WTC11 (cell line): ENCODE measurements around the gene CDCA8. TPM values are rescaled to one million over a fixed set of nuclear protein-coding genes. Genes with fewer than 3 reads are reported as not detected.
"Not testable (repeated sequence)": the region's sequence is repeated elsewhere in the genome, so short reads cannot be mapped to it uniquely, and the experiment has no call there.

ENCODE experiments used
- ATAC-seq: fragments of 200-7000 bp; cut with Tn5 transposase; 2 replicates; pipeline ENCODE4 v1.10.0; 2021; ENCODE audit warnings: mild to moderate bottlenecking, moderate library complexity
- CTCF ChIA-PET: fragments of 300-600 bp; sonication (Branson Sonifier 250); formaldehyde crosslinking; loops from one replicate; lab custom pipeline; 2021; ENCODE audit warnings: antibody characterized with exemption; lab: Charles Lee
- POLR2A ChIA-PET: fragments of 350-600 bp; sonication (Branson Sonifier 250); formaldehyde crosslinking; loops from one replicate; lab custom pipeline; 2021; ENCODE audit warnings: antibody characterized with exemption; lab: Charles Lee
- DNase-seq: peaks from one replicate; pipeline ENCODE4 v3.0.0; 2021; ENCODE audit warnings: low spot score
- H3K27ac Mint-ChIP-seq: 2 replicates; pipeline ENCODE4 v1.8.0; 2021; ENCODE audit warnings: mixed read lengths
- H3K27me3 Mint-ChIP-seq: 2 replicates; pipeline ENCODE4 v1.8.0; 2021; ENCODE audit warnings: low read depth, mild to moderate bottlenecking, moderate library complexity, mixed read lengths
- H3K36me3 Mint-ChIP-seq: 2 replicates; pipeline ENCODE4 v1.8.0; 2021; ENCODE audit warnings: mixed read lengths
- H3K4me1 Mint-ChIP-seq: 2 replicates; pipeline ENCODE4 v1.8.0; 2022; ENCODE audit warnings: mixed read lengths
- H3K4me3 Mint-ChIP-seq: 2 replicates; pipeline ENCODE4 v1.8.0; 2021; ENCODE audit warnings: mild to moderate bottlenecking, moderate library complexity, mixed read lengths
- H3K9me3 Mint-ChIP-seq: 2 replicates; pipeline ENCODE4 v1.8.0; 2021; ENCODE audit warnings: mixed read lengths
- CREM ChIP-seq: sonication (generic); formaldehyde crosslinking; IDR thresholded peaks from 2 replicates; pipeline ENCODE4 v1.8.1; 2022; ENCODE audit warnings: mild to moderate bottlenecking, missing genetic modification reagents, moderate library complexity
- EMX1 ChIP-seq: fragments of 250-450 bp; sonication (Bioruptor Pico); IDR thresholded peaks from 2 replicates; pipeline ENCODE4 v1.8.0; 2021; ENCODE audit warnings: mild to moderate bottlenecking
- KAT7 ChIP-seq: sonication (generic); formaldehyde crosslinking; IDR thresholded peaks from 2 replicates; pipeline ENCODE4 v1.8.1; 2023; ENCODE audit warnings: missing genetic modification reagents, mild to moderate bottlenecking, borderline replicate concordance
- NFYB ChIP-seq: sonication (generic); formaldehyde crosslinking; conservative IDR thresholded peaks from 2 replicates; pipeline ENCODE4 v1.8.0; 2022; ENCODE audit warnings: low read depth, missing genetic modification reagents
- SP1 ChIP-seq: sonication (generic); formaldehyde crosslinking; conservative IDR thresholded peaks from 2 replicates; pipeline ENCODE4 v1.8.1; 2022; ENCODE audit warnings: missing genetic modification reagents
- TP53 ChIP-seq: sonication (generic); formaldehyde crosslinking; IDR thresholded peaks from 2 replicates; pipeline ENCODE4 v1.8.1; 2023; ENCODE audit warnings: mild to moderate bottlenecking, missing genetic modification reagents
- ZNF121 ChIP-seq: sonication (generic); formaldehyde crosslinking; IDR thresholded peaks from 2 replicates; pipeline ENCODE4 v1.8.0; 2023; ENCODE audit warnings: missing genetic modification reagents
- ZNF671 ChIP-seq: fragments of 250-450 bp; sonication (Bioruptor Pico); IDR thresholded peaks from 2 replicates; pipeline ENCODE4 v1.8.0; 2021; ENCODE audit warnings: mild to moderate bottlenecking
- total RNA-seq: library from RNA; stranded (reverse); gene quantifications from 3 replicates; pipeline ENCODE4 v1.2.3, GENCODE V29; 2021
- TF ChIP-seq, protein P1 (sequence below): sonication (generic); formaldehyde crosslinking; IDR thresholded peaks from 2 replicates; pipeline ENCODE4 v1.8.1; 2022; ENCODE audit warnings: mild to moderate bottlenecking, moderate library complexity, missing genetic modification reagents
- TF ChIP-seq, protein P2 (sequence below): sonication (generic); formaldehyde crosslinking; conservative IDR thresholded peaks from 2 replicates; pipeline ENCODE4 v1.8.1; 2023; ENCODE audit warnings: mild to moderate bottlenecking, low read depth, missing genetic modification reagents, moderate library complexity
- TF ChIP-seq, protein P3 (sequence below): sonication (generic); formaldehyde crosslinking; IDR thresholded peaks from 2 replicates; pipeline ENCODE4 v1.8.1; 2022; ENCODE audit warnings: mild to moderate bottlenecking, missing genetic modification reagents, moderate library complexity, borderline replicate concordance
- TF ChIP-seq, protein P4 (sequence below): fragments of 200-600 bp; IDR thresholded peaks from 2 replicates; pipeline ENCODE4 v1.8.0; 2022; ENCODE audit warnings: antibody characterized with exemption

Gene CDCA8
- total RNA-seq, 1 experiment from 2014 or later: 47.7 TPM

DNA sequence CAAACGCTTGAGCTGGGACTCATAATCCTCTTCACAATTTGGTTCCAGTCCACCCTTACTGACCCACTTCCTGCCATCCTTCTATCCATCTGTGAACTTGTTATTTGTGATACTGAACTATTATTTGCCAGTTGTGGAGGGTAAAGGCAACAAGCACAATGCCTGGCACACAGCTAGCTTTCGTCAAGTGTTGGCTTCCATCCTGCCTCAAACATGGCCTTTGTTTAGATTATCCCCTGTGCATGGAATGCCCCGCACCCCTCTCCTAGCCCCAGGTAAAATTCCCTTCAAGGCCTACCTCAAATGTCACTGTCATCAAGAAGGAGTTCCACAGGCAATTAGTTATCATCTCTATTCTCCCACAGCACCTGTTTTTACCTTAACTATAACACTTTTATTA lies 11.4 kb upstream of the CDCA8 start (continued):
- TF ChIP-seq, protein P1, sequence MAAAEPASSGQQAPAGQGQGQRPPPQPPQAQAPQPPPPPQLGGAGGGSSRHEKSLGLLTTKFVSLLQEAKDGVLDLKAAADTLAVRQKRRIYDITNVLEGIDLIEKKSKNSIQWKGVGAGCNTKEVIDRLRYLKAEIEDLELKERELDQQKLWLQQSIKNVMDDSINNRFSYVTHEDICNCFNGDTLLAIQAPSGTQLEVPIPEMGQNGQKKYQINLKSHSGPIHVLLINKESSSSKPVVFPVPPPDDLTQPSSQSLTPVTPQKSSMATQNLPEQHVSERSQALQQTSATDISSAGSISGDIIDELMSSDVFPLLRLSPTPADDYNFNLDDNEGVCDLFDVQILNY (CRISPR knock-in tag): no peak
- TF ChIP-seq EMX1 (CRISPR knock-in tag): no peak
- TF ChIP-seq, protein P2, sequence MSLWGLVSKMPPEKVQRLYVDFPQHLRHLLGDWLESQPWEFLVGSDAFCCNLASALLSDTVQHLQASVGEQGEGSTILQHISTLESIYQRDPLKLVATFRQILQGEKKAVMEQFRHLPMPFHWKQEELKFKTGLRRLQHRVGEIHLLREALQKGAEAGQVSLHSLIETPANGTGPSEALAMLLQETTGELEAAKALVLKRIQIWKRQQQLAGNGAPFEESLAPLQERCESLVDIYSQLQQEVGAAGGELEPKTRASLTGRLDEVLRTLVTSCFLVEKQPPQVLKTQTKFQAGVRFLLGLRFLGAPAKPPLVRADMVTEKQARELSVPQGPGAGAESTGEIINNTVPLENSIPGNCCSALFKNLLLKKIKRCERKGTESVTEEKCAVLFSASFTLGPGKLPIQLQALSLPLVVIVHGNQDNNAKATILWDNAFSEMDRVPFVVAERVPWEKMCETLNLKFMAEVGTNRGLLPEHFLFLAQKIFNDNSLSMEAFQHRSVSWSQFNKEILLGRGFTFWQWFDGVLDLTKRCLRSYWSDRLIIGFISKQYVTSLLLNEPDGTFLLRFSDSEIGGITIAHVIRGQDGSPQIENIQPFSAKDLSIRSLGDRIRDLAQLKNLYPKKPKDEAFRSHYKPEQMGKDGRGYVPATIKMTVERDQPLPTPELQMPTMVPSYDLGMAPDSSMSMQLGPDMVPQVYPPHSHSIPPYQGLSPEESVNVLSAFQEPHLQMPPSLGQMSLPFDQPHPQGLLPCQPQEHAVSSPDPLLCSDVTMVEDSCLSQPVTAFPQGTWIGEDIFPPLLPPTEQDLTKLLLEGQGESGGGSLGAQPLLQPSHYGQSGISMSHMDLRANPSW (CRISPR knock-in tag): no peak
- TF ChIP-seq KAT7 (CRISPR knock-in tag): no peak
- TF ChIP-seq, protein P3, sequence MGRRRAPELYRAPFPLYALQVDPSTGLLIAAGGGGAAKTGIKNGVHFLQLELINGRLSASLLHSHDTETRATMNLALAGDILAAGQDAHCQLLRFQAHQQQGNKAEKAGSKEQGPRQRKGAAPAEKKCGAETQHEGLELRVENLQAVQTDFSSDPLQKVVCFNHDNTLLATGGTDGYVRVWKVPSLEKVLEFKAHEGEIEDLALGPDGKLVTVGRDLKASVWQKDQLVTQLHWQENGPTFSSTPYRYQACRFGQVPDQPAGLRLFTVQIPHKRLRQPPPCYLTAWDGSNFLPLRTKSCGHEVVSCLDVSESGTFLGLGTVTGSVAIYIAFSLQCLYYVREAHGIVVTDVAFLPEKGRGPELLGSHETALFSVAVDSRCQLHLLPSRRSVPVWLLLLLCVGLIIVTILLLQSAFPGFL (CRISPR knock-in tag): no peak

DNA sequence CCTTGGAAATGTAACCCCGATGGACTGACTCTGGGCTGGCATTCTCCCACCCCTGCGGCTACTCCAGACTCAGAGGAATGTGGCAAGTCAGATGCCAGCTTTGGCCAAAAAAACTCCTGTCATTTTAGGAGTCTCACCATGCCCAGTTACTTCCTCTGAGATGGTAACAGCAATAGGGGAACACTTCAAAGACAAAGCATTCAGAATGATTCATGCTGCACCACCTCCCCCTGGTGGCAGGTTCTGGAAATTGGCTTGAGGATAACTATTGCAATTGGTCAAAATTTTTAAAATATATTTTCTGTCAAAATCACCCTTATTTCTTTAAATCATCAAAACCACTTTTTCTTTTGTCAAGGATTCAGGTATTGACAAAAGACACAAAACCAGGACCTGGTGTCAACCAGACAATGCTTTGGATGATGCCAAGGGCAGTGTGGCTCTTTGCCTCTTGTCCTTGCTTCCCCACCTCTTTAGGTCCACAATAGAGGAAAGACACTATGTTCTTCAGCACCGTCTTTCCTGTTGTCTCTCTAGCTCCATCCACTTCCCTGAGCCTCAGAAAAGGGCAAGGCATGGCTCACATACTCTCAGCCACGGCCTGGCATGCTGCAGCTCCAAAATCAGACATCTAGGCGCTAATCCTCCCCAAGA lies 9.9 kb upstream of the CDCA8 start:
- POLR2A ChIA-PET: interaction anchor here (0.7 kb wide), 1 partner anchor 91 kb away, joined by 4 read pairs; no protein-coding TSS in a partner anchor
- H3K9me3 Mint-ChIP-seq: no peaks in the 10 kb centered on the region
- TF ChIP-seq ZNF671 (CRISPR knock-in tag): no peak
- TF ChIP-seq, protein P4, sequence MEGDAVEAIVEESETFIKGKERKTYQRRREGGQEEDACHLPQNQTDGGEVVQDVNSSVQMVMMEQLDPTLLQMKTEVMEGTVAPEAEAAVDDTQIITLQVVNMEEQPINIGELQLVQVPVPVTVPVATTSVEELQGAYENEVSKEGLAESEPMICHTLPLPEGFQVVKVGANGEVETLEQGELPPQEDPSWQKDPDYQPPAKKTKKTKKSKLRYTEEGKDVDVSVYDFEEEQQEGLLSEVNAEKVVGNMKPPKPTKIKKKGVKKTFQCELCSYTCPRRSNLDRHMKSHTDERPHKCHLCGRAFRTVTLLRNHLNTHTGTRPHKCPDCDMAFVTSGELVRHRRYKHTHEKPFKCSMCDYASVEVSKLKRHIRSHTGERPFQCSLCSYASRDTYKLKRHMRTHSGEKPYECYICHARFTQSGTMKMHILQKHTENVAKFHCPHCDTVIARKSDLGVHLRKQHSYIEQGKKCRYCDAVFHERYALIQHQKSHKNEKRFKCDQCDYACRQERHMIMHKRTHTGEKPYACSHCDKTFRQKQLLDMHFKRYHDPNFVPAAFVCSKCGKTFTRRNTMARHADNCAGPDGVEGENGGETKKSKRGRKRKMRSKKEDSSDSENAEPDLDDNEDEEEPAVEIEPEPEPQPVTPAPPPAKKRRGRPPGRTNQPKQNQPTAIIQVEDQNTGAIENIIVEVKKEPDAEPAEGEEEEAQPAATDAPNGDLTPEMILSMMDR: peak; percentile 83

DNA sequence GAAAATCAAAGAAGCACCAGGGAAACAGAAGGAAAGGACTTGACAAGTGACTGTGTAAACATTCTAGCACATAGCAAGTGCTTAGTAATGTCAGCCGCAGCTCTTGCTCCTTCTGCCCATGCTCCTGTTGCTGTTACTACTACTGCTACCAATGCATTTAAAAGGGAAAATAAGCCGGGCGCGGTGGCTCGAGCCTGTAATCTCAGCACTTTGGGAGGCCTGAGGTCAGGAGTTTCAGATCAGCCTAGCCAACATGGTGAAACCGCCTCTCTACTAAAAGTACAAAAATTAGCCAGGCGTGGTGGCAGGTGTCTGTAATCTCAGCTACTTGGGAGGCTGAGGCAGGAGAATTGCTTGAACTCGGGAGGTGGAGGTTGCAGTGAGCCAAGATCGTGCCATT lies 8.1 kb upstream of the CDCA8 start:
- H3K4me3 Mint-ChIP-seq, POLR2A ChIA-PET, H3K4me1 Mint-ChIP-seq, DNase-seq, H3K27me3 Mint-ChIP-seq, H3K9me3 Mint-ChIP-seq, H3K27ac Mint-ChIP-seq, ATAC-seq: not testable (repeated sequence)
- CTCF ChIA-PET: interaction anchor here (8.4 kb wide), 1 partner anchor 80 kb away, joined by 87 read pairs; no protein-coding TSS in a partner anchor
- H3K36me3 Mint-ChIP-seq: peaks cover 49% of the 10 kb centered on the region

More for the DNA sequence above, 9.9 kb upstream of the CDCA8 start:
- Mint-ChIP-seq H3K4me3 (no peak overlapping the region), H3K36me3 (peaks cover 36% of the 10 kb centered on the region), H3K27me3 (no peaks in the 10 kb centered on the region), H3K4me1 (no peaks in the 10 kb centered on the region), H3K27ac (no peak overlapping the region)
- ATAC-seq (peak; percentile 74), DNase-seq (peak; percentile 83)
- CTCF ChIA-PET: interaction anchor here (0.8 to 8.4 kb wide), 8 partner anchors 8 to 87 kb away, joined by 3 to 87 read pairs (median 4); partner anchors contain the start of genes EPHA10 and GNL2

DNA sequence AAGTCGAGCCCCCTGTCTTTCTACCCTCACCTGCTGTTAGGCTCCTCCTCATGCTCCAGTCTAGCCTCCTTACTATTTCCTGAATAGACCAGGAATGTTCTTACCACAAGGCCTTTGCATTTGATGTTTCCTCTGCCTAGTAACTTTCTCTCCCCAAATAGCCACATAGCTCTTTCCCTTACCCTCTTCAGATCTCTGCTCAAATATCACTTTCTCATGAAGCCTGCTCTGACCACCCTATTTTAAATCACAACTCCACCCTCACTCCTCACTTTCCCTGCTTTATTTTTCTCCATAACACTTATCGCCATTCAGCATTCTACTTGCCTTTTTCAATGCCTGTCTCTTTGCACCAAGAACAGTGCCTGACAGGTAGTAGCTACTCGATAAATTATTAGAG lies 6.6 kb upstream of the CDCA8 start:
- Mint-ChIP-seq H3K9me3 (no peaks in the 10 kb centered on the region), H3K4me3 (no peak overlapping the region), H3K36me3 (peaks cover 49% of the 10 kb centered on the region), H3K4me1 (peaks cover 9% of the 10 kb centered on the region), H3K27ac (no peak overlapping the region; the same call in 1 of the 2 replicates), H3K27me3 (no peaks in the 10 kb centered on the region; the same call in 1 of the 2 replicates)
- POLR2A ChIA-PET: interaction anchor here (0.7 kb wide), 1 partner anchor 237 kb away, joined by 4 read pairs; no protein-coding TSS in a partner anchor
- ATAC-seq (no peak), DNase-seq (no peak)
- no peak for TF ChIP-seq CREM (CRISPR knock-in tag)
- no peak for TF ChIP-seq TP53
- TF ChIP-seq NFYB: no peak
- TF ChIP-seq SP1: no peak
- TF ChIP-seq ZNF121 (CRISPR knock-in tag): no peak
- CTCF ChIA-PET: interaction anchor here (1.0 to 8.4 kb wide), 3 partner anchors 82 to 199 kb away, joined by 3 to 87 read pairs (median 3); no protein-coding TSS in a partner anchor
